Hematopoietic multipotent progenitor cell treated with erythropoietin and hydrocortisone succinate and interleukin-3 and kit ligand, for 8 days (in vitro differentiated cells): ENCODE data around the gene OVCA2.

Experiments used
- DNase-seq: peaks from one replicate; pipeline ENCODE4 v3.0.0-alpha.2; 2015

OVCA2 gene

DNA sequence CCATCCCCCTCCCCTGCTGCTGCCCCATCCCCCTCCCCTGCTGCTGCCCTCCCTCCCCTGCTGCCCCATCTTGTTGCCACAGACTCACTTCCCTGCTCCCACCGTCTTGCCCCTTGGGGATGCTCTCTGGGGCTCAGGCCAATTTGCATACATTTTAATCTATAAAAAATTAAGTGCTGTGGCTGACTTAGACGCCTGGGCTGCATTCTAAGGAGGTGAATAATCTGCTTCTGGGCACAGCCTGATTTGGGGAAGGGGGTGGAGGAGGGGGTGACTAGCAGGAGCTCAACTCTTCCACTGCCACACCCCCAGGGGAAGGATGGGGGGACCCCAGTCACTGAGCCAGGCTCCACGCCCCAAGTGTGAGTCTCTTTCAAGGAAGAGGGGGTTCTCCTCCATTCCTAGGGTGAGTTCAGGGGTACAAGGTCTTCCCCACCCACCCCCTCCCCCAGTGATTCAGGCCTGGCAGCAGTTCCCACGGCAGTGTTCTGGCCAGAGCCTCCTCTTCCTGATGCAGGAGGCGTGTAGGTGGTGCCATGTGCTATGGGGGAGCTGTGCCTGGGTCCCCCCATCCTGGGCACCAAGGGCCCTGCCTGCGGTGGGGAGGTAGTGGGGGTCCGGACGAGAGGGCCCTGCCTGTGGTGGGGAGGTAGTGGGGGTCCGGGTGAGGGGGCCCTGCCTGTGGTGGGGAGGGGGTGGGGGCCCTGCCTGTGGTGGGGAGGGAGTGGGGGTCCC is 6.8 kb upstream of the OVCA2 start:
- no peak for DNase-seq

DNA sequence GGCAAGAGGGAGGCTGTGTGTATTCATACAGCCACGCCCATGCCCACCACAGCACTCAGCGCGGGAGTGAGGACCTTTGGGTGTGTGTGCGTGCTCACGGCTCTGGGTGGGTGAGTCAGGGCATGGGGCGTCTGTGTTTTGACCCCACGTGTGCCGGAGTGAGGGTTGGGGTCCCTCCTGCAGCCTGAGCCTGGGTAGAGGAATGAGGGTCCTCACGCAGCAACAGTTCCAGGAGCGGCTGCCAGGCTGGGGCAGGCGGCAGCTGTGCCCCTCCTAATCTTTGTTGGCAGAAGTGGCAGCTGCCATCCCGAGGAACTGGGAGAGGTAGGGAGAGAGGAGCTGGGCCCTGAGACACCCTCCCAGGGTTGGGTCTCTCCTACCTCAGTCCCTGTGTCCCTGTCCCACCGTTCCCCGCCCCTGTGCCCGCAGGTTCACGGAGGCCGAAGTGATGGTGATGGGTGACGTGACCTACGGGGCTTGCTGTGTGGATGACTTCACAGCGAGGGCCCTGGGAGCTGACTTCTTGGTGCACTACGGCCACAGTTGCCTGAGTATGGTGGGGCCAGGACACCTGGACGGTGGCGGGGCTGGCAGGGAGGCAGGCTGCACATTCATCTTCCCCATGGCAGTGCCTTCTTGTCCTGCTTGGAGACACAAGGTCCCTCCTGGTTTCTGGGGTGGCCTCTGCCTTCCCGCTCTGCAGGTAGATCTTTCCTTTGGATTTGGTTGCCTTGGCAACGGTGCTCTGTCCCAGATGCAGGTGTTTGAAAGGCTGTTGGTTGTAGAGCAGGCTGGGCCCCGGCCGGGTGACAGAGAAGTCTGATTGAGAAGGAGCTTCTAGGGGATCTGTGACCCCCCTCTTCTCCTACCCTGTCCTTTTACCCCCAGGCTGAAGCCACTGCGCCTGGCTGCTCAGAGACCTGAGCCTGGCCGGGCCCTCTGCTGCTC is 6.0 kb upstream of the OVCA2 start:
- no peak for DNase-seq

DNA sequence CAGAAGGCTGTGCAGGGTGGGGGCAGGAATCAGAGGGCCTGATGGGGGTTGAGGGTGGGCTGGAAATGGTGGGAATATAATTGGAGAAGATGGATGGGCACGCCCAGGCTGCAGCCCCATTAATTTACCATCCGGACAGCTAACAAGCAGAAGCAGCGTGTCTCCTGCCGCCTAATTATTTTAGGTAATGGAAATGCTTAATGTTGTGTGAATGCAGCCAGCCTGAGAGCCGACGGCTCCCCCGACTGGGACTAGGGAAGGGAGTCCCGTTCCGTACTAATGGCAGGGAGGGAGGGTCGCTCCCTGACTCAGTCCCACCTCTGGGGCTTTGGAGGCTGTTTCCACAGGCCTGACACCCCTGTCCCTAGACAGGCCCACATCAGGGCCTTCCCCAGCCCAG is 4.7 kb upstream of the OVCA2 start:
- DNase-seq, result no peak

DNA sequence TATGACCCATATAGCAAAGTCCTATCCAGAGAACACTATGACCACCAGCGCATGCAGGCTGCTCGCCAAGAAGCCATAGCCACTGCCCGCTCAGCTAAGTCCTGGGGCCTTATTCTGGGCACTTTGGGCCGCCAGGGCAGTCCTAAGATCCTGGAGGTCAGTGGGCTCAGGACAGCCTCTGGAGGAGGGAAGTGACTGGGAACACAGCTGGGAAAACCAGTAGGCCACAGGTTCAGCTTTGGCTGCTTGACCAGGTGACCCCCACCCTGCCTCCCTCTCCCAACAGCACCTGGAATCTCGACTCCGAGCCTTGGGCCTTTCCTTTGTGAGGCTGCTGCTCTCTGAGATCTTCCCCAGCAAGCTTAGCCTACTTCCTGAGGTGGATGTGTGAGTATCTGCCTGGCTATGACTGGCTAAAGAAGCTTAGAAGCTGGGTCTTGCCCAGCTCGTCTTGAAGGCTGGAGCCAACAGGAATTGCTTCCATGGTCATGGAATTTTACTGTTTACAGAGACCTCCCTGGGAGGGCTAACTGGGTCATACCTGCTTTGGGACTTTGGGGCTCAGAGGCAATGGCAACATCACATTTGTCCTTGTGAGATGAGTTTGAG is 1.5 kb upstream of the OVCA2 start:
- DNase-seq, result no peak

DNA sequence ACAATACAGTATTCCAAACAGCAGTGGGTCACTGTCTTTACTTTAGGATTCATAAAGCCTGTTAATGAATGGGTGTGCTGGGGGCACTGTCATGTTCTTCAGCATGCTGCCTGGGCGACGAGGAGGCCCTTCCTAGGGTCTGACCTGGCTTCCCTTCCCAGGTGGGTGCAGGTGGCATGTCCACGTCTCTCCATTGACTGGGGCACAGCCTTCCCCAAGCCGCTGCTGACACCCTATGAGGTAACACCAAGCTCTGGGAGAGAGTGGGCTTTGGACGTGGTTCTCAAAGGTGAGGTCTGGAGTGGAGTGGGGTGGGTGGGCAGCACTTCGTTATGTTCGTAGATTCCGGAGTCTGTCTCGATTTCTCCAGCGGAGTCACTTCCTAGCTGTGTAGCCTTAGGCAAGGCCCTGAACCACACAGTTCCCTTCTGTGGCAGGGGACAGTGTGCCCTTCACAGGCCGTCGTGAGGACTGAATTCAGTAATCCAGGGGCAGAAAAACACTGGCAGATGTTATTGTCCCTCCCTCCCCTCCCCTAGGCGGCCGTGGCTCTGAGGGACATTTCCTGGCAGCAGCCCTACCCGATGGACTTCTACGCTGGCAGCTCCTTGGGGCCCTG is 771 bp upstream of the OVCA2 start:
- DNase-seq, result no peak

DNA sequence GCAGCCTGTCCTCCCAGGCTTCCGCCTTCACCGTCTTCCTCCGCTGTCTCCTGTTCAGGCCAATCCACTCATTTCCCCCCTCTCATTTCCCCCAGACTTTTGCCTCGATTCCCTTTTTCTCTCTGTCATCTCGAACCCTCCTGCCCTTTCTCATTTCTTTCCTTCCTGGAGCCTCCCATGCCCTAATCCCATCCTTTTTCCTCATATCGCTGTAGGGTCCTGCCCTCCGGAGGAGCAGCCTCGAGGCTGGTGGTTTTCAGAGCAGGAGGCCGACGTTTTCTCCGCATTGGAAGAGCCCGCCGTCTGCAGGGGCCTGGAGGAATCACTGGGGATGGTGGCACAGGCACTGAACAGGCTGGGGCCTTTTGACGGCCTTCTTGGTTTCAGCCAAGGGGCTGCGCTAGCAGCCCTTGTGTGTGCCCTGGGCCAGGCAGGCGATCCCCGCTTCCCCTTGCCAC is 597 bp downstream of the OVCA2 start:
- DNase-seq, result peak; percentile 45

DNA sequence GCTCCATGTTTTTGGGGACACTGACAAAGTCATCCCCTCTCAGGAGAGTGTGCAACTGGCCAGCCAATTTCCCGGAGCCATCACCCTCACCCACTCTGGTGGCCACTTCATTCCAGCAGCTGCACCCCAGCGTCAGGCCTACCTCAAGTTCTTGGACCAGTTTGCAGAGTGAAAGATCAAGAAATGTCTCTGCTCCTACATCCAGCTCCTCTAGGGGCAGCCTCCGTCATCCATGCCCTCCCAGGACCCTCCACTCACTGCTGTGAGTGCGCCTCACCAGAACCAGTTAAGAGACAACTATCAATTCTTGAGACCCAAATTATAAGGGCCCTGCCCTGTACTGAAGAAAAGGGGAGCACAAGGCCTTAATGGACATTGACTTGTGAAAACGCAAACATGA is 1.1 kb downstream of the OVCA2 start:
- DNase-seq, result no peak

DNA sequence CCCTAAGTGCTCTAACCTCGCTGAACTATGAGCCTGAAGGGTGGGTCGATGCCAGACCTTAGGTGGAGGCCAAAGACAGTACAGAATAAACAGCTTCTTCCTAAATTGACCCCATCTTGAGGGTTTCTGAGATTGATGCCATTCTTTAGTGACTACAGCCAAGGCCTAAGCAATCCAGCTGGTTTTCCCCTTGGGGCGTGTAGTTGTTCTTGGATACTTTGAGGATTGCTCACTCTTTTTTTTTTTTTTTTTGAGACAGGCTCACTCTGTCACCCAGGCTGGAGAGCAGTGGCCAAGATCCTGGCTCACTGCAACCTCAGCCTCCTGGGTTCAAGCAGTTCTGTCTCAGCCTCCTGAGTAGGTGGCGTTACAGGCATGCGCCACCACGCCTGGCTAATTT is 2.0 kb downstream of the OVCA2 start:
- DNase-seq, result no peak

DNA sequence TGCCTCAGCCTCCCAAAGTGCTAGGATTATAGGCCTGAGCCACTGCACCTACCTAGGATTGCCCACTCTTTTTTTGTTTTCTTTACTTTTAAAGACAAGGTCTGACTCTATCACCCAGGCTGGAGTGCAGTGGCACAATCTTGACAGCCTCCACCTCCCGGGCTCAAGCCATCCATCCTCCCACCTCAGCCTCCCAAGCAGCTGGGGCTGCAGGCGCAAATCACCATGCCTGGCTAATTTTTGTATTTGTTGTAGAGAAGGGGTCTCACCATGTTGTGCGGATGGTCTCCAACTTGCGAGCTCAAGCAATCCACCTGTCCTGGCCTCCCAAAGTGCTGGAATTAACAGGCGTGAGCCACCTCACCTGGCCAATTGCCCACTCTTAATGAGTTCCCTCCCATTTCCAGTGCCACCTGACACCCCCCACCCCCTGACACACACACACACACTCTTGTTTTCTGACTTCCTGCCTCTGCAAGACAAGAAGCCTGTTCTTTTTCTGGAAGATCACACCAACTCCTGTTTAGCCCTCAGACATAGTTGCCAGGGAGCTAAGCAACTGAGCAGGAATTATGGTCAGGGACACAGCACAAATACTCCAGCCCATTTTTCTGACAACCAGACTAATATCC is 2.6 kb downstream of the OVCA2 start:
- no peak for DNase-seq

DNA sequence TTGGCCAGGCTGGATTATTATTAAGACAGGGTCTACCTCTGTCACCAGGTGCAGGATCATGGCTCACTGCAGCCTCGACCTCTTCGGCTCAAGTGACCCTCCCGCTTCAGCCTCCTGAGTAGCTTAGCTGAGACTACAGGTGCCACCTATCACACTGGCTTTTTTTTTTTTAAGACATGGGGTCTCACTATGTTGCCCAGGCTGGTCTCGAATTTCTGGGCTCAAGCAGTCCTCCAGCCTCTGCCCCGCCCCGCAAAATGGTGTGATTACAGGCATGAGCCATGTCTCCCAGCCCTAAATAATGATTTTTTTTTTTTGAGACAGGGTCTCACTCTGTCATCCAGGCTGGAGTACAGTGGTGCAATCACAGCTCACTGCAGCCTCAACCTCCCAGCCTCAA is 5.8 kb downstream of the OVCA2 start:
- no peak for DNase-seq

DNA sequence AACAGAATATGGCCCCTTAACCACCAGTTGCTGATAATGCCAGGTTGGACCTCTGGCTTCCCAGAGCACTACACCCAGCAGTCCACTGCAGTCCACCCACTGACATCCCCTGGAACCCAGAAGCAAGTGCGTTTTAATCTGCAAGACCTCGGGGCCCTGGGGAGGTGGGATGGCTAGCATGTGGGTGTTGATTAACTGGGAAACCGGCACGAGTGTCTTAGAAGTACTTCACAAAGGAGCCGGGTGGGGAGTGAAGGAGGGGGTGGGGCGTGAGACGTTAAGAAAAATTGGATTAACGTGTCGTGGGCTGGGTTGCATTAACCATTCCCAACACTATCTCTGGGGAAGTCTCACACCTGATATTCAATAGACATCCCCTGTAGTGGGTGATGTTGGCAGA is 7.0 kb downstream of the OVCA2 start:
- no peak for DNase-seq

DNA sequence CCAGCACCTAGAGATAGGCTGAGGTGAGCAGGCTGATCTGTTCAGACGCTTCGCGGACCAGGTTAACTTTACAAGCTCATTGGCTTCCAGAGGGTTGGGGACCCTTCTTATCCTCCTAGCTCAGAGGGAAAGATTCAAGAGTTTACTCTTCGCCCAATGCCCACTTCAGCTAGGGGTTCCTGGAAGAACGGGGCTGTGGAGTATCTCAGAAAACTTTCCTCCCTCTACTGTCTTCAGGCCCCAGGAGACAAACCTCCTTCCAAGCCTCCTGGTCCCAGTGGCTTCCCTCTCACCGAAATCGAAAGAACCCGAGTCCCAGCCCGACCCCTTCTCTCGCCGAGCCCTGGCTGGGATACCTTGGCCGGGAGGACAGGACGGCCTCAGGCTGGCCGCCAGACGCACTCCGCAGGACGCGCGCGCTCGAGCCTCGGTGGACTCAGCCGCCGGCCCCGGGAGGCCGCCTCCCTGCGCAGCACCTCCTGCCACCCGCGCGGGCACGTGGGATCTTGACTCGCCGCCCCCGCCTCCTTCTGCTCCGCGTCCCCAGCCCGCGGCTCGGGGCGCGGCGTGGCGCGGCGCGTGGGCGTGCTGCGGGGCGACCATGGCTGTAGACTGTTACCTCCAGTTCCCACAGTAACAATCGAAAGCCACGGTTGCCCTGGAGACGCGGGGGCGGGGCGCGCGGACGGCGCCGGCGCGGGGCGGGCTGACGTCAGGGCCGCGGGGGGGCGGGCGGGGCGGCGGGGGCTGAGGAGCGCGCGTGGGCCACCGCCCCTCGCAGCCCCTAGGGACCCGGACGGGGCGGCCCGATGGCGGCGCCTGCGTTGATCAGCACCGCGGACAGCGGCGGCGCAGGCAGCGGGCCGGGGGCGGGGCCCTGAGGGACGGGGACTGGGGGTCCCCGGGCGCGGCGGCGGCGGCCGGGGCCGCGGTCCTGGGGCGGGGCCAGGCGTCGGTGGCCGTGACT is 7.8 kb downstream of the OVCA2 start:
- DNase-seq, result peak; percentile 69

DNA sequence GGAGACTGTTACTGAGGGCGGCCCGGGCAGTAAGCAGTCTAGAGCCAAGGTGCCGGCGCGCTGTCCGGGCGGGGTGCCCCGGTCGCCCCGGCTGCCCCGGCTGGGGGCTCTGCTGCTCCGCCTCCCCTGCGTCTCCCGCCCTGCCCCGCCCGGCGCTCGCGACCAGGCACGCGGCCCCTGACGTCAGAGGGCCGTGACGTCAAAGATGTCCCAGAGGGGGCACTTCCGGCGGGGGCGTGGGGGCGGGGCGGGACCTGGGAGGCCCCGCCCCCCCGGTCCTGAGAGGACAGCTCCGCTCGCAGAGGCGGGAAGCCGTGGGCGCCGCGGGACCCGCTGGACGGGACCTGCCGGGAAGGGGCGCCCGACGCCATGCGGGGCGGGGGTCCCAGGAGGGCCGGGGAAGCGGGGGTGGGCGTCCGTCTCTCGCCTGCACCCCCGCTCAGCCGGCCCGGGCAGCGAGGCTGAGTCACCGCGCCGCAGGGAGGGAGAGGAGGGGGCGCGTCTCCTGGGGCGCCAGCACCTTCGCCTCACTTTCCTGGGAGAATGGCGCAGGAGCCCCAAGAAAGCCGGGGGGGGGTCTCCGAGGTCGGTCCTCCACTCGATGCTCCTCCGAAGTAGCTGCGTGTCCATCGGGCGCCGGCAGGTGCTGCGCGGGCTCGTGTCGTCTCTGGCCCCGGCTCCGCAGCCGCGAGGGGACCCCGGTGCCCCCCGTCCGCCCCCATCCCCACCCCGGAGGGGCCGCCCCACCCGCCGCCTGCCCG is 8.7 kb downstream of the OVCA2 start:
- DNase-seq, result peak; percentile 52

DNA sequence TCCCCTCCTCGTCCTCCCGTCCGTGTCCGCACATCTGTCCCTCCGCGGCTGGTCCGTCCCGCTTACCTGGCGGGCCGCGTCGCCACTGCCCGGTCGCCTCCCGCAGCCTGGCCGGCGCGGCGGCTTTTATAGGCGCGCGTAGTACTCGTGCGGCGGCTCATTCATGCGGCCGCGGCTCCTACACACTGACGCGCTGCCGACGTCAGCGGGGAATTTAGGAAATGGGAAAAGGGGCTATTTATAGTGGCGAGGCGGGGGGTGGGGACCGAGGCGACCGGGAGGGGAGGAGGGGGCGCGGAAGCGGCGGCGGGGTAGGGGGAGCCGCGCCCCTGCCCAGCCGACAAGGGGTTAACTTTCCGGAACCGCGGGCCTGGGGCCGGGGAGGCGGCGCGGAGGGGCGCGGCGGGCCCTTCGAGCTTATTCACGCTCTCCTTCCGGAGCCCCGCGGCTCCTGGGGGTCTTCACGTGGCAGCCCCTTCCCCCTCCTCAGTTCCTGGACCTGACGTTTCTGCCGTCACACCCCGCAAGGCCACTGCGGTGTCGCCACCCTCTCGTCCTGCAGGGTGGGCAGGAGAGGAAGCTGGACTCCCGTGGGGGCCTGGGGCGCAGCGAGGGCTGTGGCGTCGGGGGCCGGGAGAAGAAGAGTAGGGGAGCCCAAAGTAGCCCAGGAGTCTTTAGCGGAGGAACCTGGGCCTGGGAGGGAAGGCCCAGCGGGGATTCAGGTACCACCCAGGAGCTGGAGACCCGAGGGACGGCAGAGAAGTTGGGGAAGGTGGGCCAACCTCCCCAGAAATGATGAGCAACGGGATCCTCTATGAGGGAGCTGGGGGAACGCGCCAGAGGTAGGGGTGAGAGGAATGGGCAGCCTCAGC is 9.5 kb downstream of the OVCA2 start:
- DNase-seq, result no peak

DNA sequence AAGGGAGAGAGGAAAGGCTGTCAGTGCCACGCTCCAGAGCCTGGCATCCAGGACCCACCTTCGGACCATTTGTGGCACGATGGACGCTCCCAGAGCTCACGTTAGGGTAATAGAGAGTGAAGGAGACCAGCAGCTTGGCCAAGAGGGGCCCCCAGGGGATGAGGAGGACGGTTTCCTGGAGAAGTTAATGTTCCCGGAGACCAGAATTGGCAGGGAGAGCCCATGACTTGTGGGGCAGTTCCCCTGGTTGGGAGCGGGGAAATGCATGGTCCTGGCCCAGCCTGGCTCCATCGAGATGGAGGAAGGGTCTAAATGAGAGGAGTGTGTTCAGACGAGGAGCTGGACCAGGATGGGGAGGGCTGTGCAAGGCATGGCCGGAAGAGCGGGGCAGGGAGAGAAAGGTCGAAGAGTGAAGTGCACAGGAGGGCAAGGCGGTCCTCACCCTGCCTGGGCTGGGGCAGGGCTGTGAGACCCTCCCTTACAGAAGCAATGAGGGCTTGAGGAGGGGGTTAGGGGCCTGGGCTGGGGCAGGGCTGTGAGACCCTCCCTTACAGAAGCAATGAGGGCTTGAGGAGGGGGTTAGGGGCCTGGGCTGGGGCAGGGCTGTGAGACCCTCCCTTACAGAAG is 10.2 kb downstream of the OVCA2 start:
- no peak for DNase-seq

DNA sequence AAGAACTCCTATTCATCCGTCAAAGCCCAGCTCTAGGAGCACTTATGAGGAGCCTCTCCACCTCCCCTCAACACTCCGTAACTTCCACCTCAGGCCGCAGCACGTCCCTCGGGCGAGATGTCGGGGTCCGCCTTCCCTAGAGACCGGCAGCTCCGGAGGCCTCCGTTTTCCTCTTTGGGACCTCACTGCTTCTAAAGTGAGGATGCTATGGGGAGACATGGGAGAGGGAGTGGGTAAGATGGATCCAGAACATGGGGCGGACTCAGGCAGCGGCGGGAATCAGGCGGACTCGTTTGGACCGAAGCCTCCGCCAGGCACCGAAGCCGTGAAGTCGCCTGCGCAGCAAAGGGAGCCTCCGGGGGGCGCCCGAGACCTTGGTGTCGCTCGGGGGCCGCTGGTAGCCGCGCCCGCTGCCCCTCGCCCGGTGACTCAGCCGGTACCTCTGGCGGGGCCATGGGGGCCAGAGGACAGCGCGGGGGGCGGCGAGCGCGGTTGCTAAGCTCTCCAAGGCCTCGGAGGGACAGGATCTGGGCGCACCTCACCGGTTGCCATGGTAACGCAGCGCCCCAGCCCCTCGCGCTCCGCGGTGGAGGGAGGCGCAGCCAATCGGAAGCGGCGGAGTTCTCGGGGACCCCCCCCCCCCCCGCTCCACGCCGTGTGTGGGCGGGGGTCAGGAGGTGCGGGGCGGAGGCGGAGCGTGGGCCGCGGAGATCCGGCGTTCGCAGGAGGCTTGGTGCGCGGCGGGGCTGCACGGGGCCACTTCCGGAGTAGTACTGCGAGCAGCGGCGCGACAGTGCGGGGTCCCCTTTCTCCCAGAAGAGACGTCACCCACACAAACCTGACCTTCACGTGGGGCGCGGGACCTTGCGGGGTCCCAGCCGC is 11.8 kb downstream of the OVCA2 start:
- peak; percentile 52 for DNase-seq

DNA sequence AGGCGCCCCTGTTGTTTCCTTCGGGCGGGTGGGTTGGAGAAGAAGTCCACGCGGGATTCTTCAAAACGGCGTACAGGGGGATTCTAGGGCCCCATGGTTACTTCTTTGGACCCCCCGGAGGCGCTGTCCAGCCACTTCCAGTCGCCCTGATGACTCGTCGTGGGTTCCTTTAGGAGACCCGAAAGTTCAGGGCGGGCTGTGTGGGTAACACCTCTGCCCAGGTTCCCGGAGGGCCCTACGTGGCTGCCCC is 12.4 kb downstream of the OVCA2 start:
- no peak for DNase-seq

DNA sequence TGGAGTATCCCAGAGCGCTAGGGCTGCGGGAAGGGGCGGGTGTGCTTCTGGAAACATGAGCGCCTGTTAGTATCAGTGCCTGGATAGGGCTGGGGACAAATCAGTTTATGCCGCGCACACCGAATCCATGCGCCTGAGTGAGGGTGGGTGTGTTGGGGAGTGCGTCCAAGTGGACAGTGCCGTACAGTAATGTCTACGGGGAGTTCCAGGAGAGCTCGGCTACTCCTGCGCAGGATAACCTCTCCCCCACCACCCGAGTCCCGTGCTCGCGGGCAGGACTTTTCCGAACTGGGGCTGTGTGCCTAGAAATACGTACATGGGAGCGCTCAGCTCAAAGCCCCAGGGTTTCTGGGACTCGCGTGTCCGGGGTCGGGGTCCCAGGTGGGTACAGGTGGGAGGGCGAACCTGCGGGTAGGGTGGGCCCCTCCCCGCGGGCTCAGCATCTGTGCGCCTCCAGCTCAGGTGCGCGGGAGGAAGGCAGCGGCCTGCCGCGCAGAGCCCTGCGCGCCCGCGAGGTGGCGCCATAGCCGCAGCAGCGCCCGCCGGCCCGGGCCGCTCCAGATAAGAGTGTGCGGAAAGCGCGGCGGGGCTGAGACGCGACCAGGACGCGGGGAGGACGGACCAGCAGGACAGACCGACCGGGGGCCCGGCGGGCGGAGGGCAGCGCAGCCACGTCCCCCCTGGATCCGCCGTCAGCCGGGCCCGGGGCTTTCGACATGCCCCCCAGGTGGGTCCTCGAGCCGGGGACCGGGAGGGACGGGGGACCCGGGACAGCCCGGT is 12.9 kb downstream of the OVCA2 start, which contains the start of gene HIC1:
TSS of gene HIC1 (plus strand) at position 592 of the 780 bp plus-strand sequence. CDS start 1,588 bp downstream, outside the sequence.
- peak; percentile 67 for DNase-seq
